Right hindlimb (tissue), 1 donor: ENCODE data around the gene LNPEP.
"Not testable (repeated sequence)": the region's sequence is repeated elsewhere in the genome, so short reads cannot be mapped to it uniquely, and the experiment has no call there.

Source experiments
- DNase-seq: peaks from one replicate; pipeline ENCODE4 v3.0.0-alpha.2; 2018

Gene LNPEP

DNA sequence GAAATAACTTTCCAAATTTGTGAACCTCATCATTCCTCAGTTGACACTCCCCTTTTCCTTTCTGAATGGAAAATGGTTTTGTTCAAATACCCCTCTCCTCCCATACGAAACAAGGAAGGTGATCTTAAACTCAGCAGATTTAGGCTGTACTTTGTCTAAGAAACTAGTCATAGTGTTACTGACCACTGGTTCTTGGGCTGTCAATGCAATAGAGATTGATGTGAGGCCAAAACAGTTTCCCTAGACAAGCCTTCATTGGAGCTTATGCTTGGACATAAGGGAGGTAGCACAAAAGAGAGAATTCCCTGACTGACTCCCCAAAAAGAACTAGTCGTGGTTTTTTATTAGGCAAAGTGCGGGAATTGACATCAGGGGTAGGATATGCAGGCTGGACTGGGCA lies 5.3 kb upstream of the LNPEP start:
- DNase-seq: no peak

DNA sequence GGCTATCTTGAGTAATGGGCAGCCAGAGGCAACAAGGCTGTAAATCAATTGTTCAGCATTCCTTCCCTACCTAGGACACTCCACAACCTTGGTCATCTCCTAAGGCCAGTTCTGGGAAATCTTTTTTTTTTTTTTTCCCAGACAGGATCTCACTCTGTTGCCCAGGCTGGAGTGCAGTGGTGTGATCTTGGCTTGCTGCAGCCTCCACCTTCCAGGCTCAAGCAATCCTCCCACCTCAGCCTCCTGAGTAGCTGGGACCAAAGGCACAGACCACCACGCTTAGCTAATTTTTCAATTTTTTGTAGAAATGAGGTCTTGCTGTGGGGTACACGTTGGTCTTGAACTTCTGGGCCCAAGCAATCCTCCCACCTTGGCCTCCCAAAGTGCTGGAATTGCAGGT lies 4.8 kb upstream of the LNPEP start:
- not testable (repeated sequence) for DNase-seq

DNA sequence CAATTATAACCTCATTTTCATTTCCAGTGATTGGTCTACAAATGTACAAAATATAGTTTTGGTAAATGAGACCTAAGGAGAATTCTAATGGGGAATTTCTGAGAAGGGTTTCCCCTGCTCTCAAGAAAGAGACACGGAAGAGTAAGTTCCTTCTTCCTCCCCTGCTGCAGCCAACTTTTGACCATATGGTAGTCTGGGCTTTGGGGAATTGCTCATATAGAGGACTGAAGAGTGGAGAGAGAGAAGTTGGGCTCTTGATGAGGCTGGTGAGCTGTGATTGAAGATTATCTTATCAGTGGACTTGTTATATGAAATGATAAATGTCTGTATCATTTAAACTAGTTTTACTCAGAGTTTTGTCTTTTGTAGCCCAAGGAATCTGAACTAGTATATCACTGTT lies 4.3 kb upstream of the LNPEP start:
- no peak for DNase-seq

DNA sequence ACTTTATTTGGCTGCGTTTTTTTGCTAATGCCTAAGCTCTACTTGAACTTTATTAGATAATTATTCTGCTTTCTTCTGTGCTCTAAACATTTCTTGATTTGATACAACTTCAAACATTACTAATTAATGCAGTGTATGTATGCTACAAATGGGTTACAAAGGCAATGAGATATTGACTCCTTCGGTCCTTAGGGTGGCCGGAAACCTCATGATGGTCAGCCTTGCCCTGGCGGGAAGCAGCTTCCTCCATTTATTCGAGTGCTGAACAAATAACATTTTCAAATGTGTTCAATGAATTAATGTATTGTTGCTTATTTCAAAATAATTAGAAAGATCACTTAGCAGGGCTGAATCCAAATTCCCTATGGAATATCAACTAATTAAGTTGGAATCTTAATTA lies 3.9 kb upstream of the LNPEP start:
- DNase-seq: no peak

DNA sequence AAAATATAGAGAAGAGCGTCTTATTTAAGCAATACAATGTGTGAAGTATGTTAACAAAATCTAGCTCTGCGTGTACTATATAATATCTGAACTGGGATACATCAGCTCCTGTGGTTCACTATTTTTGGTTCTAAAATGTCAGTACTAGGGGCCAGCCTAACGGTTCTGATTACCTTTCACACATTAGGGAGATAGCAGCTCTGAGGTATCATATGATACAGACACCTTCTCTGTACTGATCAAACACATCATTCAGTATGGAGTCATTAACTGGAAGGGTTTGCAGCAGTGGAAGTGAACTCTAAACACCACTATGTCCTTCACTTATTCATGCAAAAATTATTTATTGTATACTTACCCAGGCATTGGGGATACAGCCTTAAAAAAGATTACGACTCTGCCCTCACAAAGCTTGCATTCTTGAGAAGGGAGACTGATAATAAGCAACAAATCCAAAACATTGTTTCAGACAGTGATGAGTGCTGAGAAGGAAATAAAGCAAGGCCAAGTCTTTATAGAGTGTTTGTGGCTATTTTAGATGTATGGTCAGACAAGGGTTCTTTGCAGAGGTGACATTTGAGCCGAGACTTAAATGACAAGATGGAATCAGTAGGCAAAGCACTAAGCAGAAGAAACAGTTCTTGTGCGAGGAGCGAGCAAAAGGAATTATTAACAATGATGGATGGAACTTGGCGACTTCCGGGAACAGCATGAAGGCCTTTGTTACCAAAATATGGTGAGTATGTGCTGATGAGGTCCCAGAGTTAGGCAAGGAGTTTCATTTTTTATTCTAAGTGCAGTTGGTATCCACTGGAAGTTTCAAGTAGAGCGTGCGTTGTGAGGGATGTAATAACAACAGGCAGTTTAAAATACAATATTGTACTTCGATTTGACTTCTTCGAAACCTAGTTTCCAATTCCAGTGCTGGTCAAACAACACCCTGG lies 1.8 kb upstream of the LNPEP start:
- no peak for DNase-seq

DNA sequence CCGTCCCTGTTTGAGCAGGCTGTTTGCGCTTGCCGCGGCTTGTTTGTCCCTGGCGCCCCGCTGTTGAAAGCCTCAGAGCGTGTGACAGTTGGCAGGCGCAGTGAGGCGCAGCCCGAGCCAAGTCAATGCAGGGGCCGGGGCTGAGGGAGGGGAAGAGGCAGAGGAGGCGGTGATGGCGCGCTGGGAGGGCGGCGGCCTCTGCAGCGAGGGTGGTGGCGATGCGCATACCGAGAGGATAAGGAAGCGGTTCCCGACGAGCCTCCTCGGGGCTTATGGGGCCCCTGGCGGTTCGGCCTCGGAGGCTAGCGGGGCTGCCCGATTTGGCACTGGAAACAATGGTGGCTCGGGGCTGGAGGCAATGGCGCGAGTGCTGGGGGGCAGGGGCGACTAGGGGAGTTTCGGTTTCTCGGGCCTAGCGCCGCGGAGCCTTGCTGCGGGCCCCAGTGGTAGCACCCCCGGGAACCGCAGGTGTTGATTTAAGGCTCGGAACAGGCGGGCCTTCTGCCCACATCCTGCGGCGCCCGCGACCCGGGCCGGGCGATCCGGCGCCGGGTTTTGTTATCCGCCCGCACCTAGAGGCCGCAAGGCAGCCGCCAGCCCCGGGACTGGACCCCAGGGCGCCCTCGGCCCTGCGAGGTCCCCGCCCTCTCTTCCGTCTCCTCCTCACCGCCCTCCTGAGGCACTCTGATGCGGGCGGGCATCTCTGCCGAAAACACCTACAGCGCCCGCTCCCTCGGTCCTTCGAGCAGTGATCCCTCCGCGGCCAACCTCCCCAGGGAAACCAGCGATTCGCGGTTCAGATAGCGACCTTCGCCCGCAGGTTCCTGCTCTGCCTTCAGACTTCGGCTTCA lies 947 bp upstream of the LNPEP start:
- DNase-seq: peak; percentile 95

DNA sequence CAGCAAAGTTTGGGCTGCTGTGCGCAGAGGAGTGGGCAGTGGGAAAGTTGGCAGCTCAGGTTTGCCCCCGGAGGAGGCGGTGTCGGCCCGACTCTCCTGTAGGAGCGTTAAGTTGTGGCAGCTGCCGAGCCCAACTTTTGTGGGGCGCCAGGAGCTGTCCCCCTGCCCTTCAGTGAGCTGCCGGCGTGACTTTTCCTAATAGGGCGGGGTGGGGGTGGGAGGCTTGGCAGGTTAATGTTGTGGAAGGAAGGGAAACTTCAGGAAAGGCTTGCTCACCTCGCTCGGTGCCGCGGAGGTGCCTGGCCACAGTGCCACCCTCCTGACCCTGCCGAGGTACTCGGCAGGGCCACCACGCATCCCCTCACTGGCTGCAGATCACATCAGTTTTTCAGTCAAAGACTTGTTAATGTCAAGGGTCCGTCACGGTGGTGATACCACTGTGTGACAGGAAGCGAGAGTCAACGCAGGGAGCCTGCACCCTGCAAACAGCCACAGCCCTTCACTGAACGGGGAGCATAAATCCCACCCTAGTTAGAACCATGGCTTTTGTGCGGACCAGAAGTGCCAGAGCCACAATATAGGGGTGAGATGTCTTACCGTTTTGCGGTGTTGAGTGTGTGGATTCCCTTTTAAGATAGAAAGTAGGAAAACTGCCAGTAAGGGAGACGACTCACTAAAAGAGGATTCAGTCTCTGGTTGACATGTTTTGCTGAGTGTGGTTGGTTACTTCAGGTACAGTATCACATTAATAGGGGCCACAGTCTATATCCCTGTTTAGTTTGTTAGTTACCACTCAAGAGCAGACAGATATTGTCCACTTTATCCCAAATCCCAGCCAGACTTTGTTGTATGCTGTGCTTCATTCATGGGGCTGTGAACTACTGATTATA lies 796 bp downstream of the LNPEP start:
- DNase-seq: peak; percentile 57

DNA sequence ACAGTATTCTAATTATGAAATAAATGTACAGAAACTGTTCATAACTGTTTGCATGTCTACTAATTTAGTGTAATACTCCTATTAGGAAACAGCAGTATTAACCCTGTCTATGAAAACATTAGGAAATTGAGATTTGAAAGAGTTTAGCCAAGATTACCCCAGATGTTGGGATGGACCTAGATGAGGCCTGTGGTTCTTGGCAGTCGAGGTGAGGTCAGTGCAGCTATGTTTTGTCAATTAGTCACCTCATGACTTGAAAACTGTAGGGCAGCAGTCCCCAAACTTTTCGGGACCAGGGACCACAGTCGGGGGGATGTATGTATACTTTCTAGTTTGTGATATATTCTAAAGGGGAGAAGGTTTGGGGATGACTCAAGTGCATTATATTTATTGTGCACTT lies 4.7 kb downstream of the LNPEP start:
- no peak for DNase-seq

DNA sequence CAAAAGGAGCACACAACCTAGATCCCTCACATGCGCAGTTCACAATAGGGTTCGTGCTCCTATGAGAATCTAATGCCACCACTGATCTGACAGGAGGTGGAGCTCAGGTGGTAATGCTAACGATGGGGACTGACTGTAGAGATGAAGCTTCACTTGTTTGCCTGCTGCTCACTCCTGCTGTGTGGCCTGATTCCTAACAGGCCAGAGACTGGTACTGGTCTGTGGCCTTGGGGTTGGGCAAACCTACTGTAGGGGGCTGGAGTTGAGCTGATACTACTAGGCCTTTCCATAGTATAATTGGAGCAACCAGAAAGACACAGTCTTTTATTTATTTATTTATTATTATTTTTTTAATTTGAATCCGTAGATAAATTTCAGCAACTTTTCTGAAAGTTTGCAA lies 5.3 kb downstream of the LNPEP start:
- no peak for DNase-seq

DNA sequence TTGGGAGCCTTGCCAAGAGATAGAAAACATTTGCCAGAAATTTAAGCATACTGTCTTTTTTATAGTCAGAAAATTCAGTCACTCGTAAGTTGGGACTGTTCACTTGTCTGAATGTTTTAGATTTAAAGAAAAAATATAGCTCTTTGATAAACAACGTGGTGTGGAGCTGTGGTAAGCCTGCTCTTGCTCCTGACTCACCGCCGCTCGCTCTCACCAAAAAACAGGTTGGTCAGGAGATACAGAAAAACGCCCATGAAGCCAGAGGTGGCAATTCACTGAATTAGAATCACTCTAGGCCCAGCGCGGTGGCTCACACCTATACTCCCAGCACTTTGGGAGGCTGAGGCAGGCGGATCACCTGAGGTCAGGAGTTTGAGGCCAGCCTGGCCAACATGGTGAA lies 6.2 kb downstream of the LNPEP start:
- DNase-seq: no peak

DNA sequence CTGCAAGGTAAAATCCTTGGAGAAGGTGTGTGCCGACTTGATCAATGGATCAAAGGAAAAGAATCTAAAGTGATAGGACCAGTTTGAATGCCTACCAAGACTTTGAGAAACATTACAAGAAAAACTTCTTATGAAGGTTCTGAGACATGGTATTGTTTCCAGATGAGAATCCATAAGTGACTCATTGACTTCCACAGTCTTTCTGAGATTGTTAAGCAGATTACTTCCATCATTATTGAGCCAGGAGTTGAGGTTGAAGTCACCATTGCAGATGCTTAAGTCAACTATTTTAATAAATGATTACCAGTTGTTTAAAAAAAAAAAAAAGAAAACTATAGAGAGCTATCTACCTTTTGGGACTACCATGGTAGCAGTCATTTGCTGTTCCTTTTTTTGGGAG lies 7.0 kb downstream of the LNPEP start:
- DNase-seq: no peak

DNA sequence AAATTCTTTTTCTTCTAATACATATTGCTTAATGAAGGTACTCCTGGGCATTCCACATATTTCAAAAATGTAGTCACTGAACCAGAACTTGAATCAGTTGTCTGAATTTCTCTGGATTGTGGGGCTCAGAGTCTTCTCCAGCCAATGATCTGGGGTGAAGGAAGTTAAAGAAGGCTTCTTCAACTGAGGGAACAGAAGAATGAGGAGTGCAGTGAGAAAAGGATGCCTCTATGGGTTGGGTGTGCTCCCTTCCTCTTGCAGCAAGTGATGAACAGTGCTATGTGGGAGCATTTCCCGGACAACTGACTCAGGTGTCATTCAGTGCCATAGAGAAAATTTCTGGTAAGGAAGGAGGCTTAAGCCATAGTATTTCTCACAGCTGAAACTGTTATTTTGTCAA lies 7.9 kb downstream of the LNPEP start:
- no peak for DNase-seq

DNA sequence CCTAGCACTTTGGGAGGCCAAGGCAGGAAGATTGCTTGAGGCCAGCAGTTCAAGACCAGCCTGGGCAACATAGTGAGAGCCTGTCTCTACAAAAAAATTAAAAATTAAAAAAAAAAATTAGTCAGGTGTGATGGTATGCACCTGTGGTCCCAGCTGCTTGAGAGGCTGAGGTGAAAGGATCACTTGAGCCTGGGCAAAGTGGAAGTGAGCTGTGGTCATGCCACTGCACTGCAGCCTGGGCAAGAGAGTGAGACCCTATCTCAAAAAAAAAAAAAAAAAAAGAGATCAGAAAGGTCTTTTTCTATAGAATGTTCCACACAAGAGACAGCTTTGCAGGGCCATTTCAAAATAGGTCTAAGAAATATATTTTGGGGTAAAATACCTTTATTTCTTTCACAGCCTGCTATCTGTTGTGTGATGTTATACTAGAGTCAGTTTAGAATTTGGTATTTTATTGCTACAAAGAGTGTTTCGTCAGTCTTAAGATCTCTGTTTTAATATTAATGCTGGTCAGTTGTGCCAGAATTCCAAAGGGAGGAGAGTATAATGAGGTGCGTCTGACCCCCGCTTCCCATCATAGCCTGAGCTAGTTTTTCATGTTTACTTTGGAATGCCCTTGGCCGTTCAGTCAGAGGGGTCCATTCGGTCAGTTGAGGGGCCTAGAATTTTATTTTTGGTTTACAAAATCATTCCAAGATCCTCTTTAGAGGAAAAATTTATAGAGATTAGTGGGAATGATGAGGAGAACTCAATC lies 9.4 kb downstream of the LNPEP start:
- no peak for DNase-seq

DNA sequence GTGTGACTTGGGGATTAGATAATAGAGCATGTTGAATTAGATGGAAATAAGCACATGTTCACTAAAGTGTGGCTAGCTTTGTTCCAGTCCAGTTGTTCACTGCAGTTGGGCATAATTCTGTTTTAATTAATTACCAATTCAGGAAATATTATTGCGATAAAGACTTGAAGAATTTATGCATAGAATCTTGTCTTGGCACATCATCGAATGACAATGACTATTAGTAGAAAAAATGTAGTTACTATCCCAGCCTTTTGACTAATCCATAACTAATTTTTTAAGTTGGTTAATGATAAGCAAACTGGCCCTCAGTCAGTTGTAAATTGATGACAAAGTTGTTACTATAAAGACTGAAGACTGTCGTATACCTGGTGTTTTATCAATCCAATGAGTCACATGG lies 10.5 kb downstream of the LNPEP start:
- DNase-seq: no peak

DNA sequence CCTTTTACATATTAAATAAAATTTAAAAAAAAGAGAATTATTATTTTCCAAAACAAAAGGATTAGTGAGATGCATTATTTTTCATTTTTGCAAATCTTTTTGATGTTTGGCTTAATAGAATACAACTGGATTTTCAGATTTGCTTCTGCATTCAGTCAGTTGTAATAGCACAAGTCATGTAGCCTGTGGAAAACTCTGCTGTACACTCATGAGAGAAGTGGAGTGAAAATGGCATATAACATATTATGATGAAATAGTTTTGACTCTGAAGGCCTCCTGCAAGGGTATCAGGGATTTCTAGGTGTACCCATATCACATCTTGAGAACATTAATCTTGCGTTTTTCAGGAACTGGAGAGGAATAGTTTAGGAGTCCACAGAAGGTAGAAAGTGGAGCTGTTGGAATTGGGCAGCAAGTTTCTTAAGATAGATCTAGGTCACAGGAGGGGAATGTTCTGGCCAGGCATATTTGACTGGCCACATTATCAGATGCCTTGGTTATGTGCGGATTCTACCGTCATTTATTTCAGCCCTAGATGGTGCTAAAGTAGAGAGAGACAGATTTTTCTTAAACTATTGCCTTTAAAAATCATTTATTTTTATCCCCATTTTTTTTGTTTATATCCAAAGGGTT lies 16.4 kb downstream of the LNPEP start:
- no peak for DNase-seq

DNA sequence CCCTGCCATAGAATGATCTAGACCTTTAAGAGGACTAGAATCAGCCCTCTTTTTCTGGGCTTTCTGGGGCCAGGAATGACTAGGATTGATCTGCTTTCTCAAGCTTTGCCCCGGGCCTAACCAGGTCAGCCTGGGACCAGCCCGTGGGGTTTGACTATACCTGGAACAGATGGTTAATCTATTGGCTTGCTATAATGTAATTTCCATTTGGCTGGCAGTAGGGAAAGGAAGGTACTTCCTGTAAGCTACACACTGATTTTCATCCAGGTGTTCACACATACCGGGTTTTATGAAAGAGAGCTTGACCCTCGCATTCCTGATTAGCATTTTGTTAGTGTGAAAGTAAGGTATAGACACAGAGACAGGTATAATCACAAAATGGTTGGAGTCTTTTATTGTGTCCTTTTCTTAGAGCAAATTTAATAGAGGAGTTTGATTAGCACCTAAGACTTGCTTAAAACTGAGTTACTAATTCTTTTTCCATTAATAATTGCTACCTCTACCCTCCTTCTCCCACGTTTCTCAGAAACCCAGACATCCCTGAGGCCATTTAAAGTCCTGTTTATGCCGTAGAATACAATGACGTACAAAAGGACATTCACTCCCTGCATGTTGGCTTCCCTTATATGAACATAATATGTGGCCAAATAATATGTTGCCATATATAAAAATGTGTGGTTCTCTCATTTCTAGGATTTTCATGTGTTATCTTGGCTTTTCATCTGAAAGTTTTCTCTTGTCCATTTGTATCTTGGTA lies 17.3 kb downstream of the LNPEP start:
- DNase-seq: no peak

DNA sequence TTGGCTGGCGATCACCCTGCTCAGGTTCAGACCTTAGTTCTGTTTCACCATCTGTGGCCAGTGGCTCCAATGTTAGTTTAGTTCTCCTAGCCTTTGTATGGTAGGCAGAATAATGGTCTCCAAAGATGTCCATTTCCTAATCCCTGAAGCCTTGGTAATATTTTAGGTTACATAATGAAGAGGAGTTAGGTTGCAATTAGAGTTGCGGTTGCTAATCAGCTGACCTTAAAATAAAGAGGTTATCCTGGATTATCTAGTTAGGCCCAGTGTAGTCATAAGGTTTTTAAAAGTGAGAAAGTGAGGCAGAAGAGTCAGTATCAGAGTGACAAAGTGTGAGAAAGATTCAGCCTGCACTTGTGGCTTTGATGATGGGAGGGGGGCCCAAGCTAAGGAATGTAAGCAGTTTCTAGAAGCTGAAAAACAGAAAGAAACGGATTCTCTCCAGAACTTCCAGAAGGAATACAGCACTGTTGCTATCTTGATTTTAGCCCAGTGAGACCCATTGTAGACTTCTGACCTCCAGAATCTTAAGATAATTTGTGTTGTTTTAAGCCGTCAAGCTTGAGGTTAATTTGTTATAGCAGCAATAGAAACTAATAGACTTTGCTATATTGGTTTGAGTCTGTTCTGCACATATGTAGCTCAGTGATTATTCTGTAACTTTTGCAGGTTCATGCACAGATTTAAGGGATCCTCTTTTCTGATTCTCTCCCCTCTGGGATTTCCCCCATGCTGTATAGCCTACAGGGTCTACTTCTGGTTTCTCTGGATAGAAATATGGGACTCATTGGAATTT lies 21.6 kb downstream of the LNPEP start:
- DNase-seq: no peak

DNA sequence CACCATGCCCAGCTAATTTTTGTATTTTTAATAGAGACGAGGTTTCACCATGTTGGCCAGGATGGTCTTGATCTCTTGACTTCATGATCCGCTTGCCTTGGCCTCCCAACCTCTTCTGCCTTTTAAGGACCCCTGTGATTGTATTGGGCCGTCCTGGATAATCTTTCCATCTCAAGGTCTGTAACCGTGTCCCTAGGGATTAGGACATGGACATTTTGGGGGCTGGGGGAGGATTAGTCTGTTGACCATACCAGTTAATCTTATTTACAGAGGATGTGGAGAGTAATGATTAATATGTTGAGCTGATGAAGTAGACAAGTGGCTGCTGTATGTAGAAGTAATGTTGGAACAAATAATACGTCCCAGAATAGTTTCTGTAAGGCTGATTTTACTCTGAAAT lies 23.1 kb downstream of the LNPEP start:
- no peak for DNase-seq

DNA sequence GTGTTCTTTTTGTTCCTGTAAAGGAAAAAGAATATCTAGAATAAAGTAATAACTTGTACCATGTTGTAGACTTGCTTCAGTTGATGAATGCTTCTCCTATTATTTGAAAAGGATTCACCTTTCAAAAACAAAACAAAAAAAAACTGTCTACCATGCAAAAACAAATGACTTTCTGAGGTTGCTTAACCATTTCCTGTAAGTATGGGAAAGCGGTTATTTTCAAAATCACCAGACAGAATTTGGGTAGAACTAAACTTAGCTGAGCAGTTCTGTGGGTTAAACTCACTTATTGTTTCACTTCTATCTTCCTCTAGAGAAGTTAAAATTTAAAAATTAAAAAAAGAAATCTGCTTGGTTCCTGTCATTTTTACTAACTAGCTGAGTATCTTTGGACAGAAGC lies 25.2 kb downstream of the LNPEP start:
- no peak for DNase-seq

DNA sequence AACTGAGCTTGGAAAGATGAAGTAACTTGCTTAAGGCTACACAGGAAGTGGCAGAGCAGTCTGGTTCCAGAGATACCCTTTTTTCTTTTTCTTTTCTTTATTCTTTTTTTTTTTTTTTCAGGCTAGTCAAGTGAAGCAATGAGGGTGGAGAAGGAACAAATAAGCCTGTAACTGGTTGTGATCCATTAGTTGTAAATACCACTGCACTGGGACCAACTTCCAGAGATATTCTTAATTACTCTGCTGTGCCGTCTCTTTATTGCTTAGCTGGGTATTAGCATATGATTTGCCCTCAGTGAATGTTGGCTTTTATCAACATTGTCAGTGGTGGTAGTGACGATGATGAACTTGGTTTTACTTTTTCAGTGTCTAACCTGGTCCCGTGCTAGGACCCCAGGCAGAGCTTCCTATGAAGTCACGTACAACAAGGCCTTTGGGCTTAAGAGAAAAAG lies 26.7 kb downstream of the LNPEP start:
- no peak for DNase-seq
